Keratinocyte (primary cell): ENCODE measurements around the gene EFNB2. TPM values are rescaled to one million over a fixed set of nuclear protein-coding genes. Genes with fewer than 3 reads are reported as not detected.

Source experiments
- DNase-seq: peaks from one replicate; pipeline ENCODE4 v3.0.0-alpha.2; 2011; ENCODE audit warnings: low read depth, missing footprints, low spot score
- FAIRE-seq: peaks from 2 replicates; lab custom pipeline; 2011; peaks lifted over from hg19 to GRCh38; lab: Jason Lieb, UNC
- H2AFZ ChIP-seq: 2 replicates; pipeline ENCODE4 v1.6.0; 2012; ENCODE audit warnings: low read length, control low read depth, inconsistent platforms; ENCODE audit not compliant: control insufficient read depth
- H3K27ac ChIP-seq: 2 replicates; pipeline ENCODE4 v1.5.1; 2011; ENCODE audit warnings: low read length; ENCODE audit not compliant: control insufficient read depth, insufficient read depth
- H3K27me3 ChIP-seq: 3 replicates; pipeline ENCODE4 v1.6.0; 2011; ENCODE audit warnings: low read length; ENCODE audit not compliant: control insufficient read depth, insufficient read depth; ENCODE audit errors: extremely low read depth
- H3K36me3 ChIP-seq, 2 experiments: 2 replicates in 1 of 2; 3 replicates in 1 of 2; pipeline ENCODE4 v1.5.1; 2011; ENCODE audit warnings: low read length in 2 of 2, mild to moderate bottlenecking in 1 of 2; ENCODE audit not compliant: control insufficient read depth in 2 of 2, insufficient read depth in 2 of 2; ENCODE audit errors: extremely low read depth in 1 of 2
- H3K4me1 ChIP-seq: 3 replicates; pipeline ENCODE4 v1.5.1; 2011; ENCODE audit warnings: low read length; ENCODE audit not compliant: control insufficient read depth, insufficient read depth; ENCODE audit errors: extremely low read depth
- H3K4me2 ChIP-seq: 3 replicates; pipeline ENCODE4 v1.6.0; 2011; ENCODE audit warnings: low read depth, low read length; ENCODE audit not compliant: control insufficient read depth, insufficient read depth; ENCODE audit errors: extremely low read depth
- H3K4me3 ChIP-seq, 3 experiments: fragments of 200-600 bp in 1 of 3; sonication (generic) in 1 of 3; 2 replicates in 2 of 3; 3 replicates in 1 of 3; pipeline ENCODE4 v1.5.1; 2011 to 2016; ENCODE audit warnings: low read length in 3 of 3, mild to moderate bottlenecking in 3 of 3, control low read depth in 2 of 3, inconsistent platforms in 1 of 3, low read depth in 1 of 3, mixed read lengths in 1 of 3, mixed run types in 1 of 3, moderate library complexity in 1 of 3; ENCODE audit not compliant: control insufficient read depth in 2 of 3, insufficient read depth in 2 of 3; ENCODE audit errors: extremely low read depth in 1 of 3
- H3K79me2 ChIP-seq: 2 replicates; pipeline ENCODE4 v1.6.0; 2012; ENCODE audit warnings: low read length; ENCODE audit not compliant: control insufficient read depth, insufficient read depth
- H3K9ac ChIP-seq: 3 replicates; pipeline ENCODE4 v1.6.0; 2011; ENCODE audit warnings: low read length; ENCODE audit not compliant: control insufficient read depth, insufficient read depth; ENCODE audit errors: extremely low read depth
- H3K9me1 ChIP-seq: 3 replicates; pipeline ENCODE4 v1.6.0; 2011; ENCODE audit warnings: low read length; ENCODE audit not compliant: control insufficient read depth, insufficient read depth; ENCODE audit errors: extremely low read depth
- H3K9me3 ChIP-seq: 2 replicates; pipeline ENCODE4 v1.5.1; 2012; ENCODE audit warnings: low read depth, low read length; ENCODE audit not compliant: control insufficient read depth
- H4K20me1 ChIP-seq: 3 replicates; pipeline ENCODE4 v1.6.0; 2011; ENCODE audit warnings: low read length; ENCODE audit not compliant: control insufficient read depth, insufficient read depth; ENCODE audit errors: extremely low read depth
- CTCF ChIP-seq, 3 experiments: IDR thresholded peaks in 1 of 3; conservative IDR thresholded peaks in 1 of 3; optimal IDR thresholded peaks in 1 of 3; 2 replicates in 2 of 3; 3 replicates in 1 of 3; pipeline versions ENCODE3 to v1.5.1; 2011; ENCODE audit warnings: low read length in 3 of 3, mild to moderate bottlenecking in 3 of 3, moderate library complexity in 2 of 3, control low read depth in 1 of 3, inconsistent platforms in 1 of 3; ENCODE audit not compliant: insufficient read depth in 2 of 3; ENCODE audit errors: extremely low read depth in 1 of 3
- EZH2 ChIP-seq: IDR thresholded peaks from one replicate; pipeline ENCODE4 v1.6.1; 2012; ENCODE audit warnings: inconsistent platforms, mild to moderate bottlenecking, low read length, moderate library complexity
- dilution Hi-C: fragments of 300-500 bp; cut with MboI; formaldehyde crosslinking; loops from one replicate; pipeline ENCODE4 v1.7.0; 2020; ENCODE audit warnings: low sequenced_read_pairs; ENCODE audit not compliant: extremely low pct_ligation_motif_present
- polyA plus RNA-seq, 5 experiments: library from polyadenylated mRNA; depleted of rRNA in 3 of 5; stranded (reverse) in 3 of 5; stranded (forward) in 1 of 5; unstranded in 1 of 5; fragments of >200 nt; gene quantifications; 1 replicate in 1 of 5; 2 replicates in 3 of 5; 3 replicates in 1 of 5; pipeline versions ENCODE4 v1.2.1 to v1.2.3, GENCODE V29; 2011 to 2012; ENCODE audit warnings: missing spikeins in 2 of 5, low read depth in 1 of 5, low replicate concordance in 1 of 5

EFNB2 gene
- polyA plus RNA-seq, 1 donor (not counting 4 experiments of a cell fraction or from before 2014, with no cell fraction given): 38.9 TPM

GRCh38 chr13:106498158-106498557 lies 37.3 kb downstream of the EFNB2 start:
- no peak for DNase-seq
- no peak overlapping the region for H3K9ac ChIP-seq
- no peaks in the 10 kb centered on the region for H3K9me3 ChIP-seq
- H3K4me2 ChIP-seq: no peak overlapping the region
- peaks cover 25 to 34% of the 10 kb centered on the region in 2 experiments for H3K36me3 ChIP-seq
- no peak overlapping the region for H3K4me3 ChIP-seq
- no peaks in the 10 kb centered on the region for H4K20me1 ChIP-seq
- peaks cover 6% of the 10 kb centered on the region for H3K4me1 ChIP-seq
- dilution Hi-C loops: no loop called here
- peaks cover 83% of the 10 kb centered on the region for H3K79me2 ChIP-seq
- peaks cover 3% of the 10 kb centered on the region for H3K9me1 ChIP-seq
- H2AFZ ChIP-seq: no peak overlapping the region
- FAIRE-seq: no peak
- no peak overlapping the region for H3K27ac ChIP-seq
- no peak for TF ChIP-seq CTCF (optimal IDR thresholded peaks at IDR 0.05 in 1 of 3, IDR thresholded peaks at IDR 0.05 in 1 of 3, conservative IDR thresholded peaks at IDR 0.05 in 1 of 3; ENCODE audit: extremely low read depth in 1 of 3, insufficient read depth in 2 of 3, low read length in 3 of 3)
- TF ChIP-seq EZH2: no peak
- H3K27me3 ChIP-seq: no peaks in the 10 kb centered on the region

- dilution Hi-C loops: no loop called here
- no peak overlapping the region for H3K27ac ChIP-seq
- FAIRE-seq: no peak
- DNase-seq: no peak
- peaks cover 83% of the 10 kb centered on the region for H3K79me2 ChIP-seq
- H3K9me1 ChIP-seq: peaks cover 3% of the 10 kb centered on the region
- no peaks in the 10 kb centered on the region for H3K27me3 ChIP-seq
- peaks cover 32 to 39% of the 10 kb centered on the region in 2 experiments for H3K36me3 ChIP-seq
- no peak overlapping the region for H3K9ac ChIP-seq
- TF ChIP-seq EZH2 (no peak), CTCF (optimal IDR thresholded peaks at IDR 0.05 in 1 of 3, IDR thresholded peaks at IDR 0.05 in 1 of 3, conservative IDR thresholded peaks at IDR 0.05 in 1 of 3; ENCODE audit: extremely low read depth in 1 of 3, insufficient read depth in 2 of 3, low read length in 3 of 3) (no peak)
- no peak overlapping the region for H3K4me3 ChIP-seq
- H4K20me1 ChIP-seq: no peaks in the 10 kb centered on the region
- peaks cover 5% of the 10 kb centered on the region for H3K4me1 ChIP-seq
- H2AFZ ChIP-seq: no peak overlapping the region
- no peak overlapping the region for H3K4me2 ChIP-seq
- H3K9me3 ChIP-seq: no peaks in the 10 kb centered on the region
Observed at GRCh38 chr13:106497079-106497478, 38.4 kb downstream of the EFNB2 start.
